ENCODE data around the gene MRPL20. TPM values are rescaled to one million over a fixed set of nuclear protein-coding genes. Genes with fewer than 3 reads are reported as not detected.

MRPL20 gene
- total and polyA plus RNA-seq, 9 of the 15 experiments (the other 6 are each of a cell fraction or from before 2014, with no cell fraction given): 180 to 671 (median 229) TPM

DNA sequence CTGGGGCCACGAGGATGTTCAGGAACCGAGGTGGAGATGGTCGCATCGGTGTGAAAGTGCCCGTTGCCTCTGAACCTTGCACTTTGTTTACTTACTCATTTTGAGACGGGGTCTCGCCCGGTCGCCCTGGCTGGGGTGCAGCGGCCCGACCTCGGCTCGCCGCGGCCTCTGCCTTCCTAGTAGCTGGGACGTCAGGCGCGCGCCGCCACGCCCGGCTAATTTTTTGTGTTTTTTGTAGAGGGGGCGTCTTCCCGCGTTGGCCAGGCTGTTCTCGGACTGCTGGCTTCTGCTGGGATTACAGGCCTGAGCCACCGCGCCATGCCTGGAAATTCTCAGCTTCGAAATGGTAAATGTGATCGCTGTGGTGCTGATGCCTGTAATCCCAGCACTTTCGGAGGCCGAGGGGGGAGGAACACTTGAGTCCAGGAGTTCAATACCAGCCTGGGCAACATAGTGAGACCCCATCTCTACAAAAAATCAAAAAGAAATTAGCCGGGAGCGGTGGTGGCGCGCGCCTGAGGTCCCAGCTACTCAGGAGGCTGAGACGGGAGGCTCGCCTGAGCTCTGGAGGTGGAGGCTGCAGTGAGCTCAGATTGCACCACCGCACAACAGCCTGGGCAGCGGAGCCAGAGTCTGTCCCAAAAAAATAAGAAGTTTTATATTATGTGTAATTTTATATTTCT is 684 bp upstream of the MRPL20 start (continued):
- TF ChIP-seq, protein P1, sequence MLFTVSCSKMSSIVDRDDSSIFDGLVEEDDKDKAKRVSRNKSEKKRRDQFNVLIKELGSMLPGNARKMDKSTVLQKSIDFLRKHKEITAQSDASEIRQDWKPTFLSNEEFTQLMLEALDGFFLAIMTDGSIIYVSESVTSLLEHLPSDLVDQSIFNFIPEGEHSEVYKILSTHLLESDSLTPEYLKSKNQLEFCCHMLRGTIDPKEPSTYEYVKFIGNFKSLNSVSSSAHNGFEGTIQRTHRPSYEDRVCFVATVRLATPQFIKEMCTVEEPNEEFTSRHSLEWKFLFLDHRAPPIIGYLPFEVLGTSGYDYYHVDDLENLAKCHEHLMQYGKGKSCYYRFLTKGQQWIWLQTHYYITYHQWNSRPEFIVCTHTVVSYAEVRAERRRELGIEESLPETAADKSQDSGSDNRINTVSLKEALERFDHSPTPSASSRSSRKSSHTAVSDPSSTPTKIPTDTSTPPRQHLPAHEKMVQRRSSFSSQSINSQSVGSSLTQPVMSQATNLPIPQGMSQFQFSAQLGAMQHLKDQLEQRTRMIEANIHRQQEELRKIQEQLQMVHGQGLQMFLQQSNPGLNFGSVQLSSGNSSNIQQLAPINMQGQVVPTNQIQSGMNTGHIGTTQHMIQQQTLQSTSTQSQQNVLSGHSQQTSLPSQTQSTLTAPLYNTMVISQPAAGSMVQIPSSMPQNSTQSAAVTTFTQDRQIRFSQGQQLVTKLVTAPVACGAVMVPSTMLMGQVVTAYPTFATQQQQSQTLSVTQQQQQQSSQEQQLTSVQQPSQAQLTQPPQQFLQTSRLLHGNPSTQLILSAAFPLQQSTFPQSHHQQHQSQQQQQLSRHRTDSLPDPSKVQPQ (CRISPR knock-in tag; IDR thresholded peaks at IDR 0.05; ENCODE audit: borderline replicate concordance): no peak
- no peak for TF ChIP-seq ILK (tag; IDR thresholded peaks at IDR 0.05; ENCODE audit: borderline replicate concordance, low read depth)
- TF ChIP-seq, protein P2, sequence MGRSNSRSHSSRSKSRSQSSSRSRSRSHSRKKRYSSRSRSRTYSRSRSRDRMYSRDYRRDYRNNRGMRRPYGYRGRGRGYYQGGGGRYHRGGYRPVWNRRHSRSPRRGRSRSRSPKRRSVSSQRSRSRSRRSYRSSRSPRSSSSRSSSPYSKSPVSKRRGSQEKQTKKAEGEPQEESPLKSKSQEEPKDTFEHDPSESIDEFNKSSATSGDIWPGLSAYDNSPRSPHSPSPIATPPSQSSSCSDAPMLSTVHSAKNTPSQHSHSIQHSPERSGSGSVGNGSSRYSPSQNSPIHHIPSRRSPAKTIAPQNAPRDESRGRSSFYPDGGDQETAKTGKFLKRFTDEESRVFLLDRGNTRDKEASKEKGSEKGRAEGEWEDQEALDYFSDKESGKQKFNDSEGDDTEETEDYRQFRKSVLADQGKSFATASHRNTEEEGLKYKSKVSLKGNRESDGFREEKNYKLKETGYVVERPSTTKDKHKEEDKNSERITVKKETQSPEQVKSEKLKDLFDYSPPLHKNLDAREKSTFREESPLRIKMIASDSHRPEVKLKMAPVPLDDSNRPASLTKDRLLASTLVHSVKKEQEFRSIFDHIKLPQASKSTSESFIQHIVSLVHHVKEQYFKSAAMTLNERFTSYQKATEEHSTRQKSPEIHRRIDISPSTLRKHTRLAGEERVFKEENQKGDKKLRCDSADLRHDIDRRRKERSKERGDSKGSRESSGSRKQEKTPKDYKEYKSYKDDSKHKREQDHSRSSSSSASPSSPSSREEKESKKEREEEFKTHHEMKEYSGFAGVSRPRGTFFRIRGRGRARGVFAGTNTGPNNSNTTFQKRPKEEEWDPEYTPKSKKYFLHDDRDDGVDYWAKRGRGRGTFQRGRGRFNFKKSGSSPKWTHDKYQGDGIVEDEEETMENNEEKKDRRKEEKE (IDR thresholded peaks at IDR 0.05; ENCODE audit: borderline replicate concordance in 1 of 2, control insufficient read depth in 1 of 2, low read depth in 2 of 2, low read length in 1 of 2): peak in 1 of 2 experiments; percentile 50; a peak in 1 of 4 replicates
- TF ChIP-seq, protein P3, sequence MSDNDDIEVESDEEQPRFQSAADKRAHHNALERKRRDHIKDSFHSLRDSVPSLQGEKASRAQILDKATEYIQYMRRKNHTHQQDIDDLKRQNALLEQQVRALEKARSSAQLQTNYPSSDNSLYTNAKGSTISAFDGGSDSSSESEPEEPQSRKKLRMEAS (CRISPR knock-in tag; IDR thresholded peaks at IDR 0.05): no peak
- TF ChIP-seq ZBTB17 (CRISPR knock-in tag; IDR thresholded peaks at IDR 0.05): no peak; the same call in 1 of the 2 replicates
- no peak for TF ChIP-seq MYNN (IDR thresholded peaks at IDR 0.05)
- 0 out of 2 replicates have a peak, but pooled peaks have one; percentile 57 for TF ChIP-seq MYNN (CRISPR knock-in tag; IDR thresholded peaks at IDR 0.05)
- TF ChIP-seq EWSR1 (IDR thresholded peaks at IDR 0.05; ENCODE audit: borderline replicate concordance, low read depth, partially characterized antibody): no peak
- TF ChIP-seq NR2C1 (IDR thresholded peaks at IDR 0.05): peak; percentile 45; the same call in 1 of the 2 replicates
- TF ChIP-seq NR2C1 (tag; IDR thresholded peaks at IDR 0.05): no peak
- no peak for TF ChIP-seq FOXJ2 (tag; IDR thresholded peaks at IDR 0.05)
- TF ChIP-seq ARNT (IDR thresholded peaks at IDR 0.05): peak in 1 of 2 experiments; percentile 31; a peak in 2 of 4 replicates
- no peak for TF ChIP-seq DDX20 (tag; IDR thresholded peaks at IDR 0.05; ENCODE audit: low read depth)
- TF ChIP-seq, protein P4, sequence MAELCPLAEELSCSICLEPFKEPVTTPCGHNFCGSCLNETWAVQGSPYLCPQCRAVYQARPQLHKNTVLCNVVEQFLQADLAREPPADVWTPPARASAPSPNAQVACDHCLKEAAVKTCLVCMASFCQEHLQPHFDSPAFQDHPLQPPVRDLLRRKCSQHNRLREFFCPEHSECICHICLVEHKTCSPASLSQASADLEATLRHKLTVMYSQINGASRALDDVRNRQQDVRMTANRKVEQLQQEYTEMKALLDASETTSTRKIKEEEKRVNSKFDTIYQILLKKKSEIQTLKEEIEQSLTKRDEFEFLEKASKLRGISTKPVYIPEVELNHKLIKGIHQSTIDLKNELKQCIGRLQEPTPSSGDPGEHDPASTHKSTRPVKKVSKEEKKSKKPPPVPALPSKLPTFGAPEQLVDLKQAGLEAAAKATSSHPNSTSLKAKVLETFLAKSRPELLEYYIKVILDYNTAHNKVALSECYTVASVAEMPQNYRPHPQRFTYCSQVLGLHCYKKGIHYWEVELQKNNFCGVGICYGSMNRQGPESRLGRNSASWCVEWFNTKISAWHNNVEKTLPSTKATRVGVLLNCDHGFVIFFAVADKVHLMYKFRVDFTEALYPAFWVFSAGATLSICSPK (IDR thresholded peaks at IDR 0.05; ENCODE audit: borderline replicate concordance): no peak
- no peak for TF ChIP-seq CBX1 (IDR thresholded peaks at IDR 0.05; ENCODE audit: low read depth)
- no peak for TF ChIP-seq KAT8 (IDR thresholded peaks at IDR 0.05; ENCODE audit: low read depth)
- TF ChIP-seq, protein P5, sequence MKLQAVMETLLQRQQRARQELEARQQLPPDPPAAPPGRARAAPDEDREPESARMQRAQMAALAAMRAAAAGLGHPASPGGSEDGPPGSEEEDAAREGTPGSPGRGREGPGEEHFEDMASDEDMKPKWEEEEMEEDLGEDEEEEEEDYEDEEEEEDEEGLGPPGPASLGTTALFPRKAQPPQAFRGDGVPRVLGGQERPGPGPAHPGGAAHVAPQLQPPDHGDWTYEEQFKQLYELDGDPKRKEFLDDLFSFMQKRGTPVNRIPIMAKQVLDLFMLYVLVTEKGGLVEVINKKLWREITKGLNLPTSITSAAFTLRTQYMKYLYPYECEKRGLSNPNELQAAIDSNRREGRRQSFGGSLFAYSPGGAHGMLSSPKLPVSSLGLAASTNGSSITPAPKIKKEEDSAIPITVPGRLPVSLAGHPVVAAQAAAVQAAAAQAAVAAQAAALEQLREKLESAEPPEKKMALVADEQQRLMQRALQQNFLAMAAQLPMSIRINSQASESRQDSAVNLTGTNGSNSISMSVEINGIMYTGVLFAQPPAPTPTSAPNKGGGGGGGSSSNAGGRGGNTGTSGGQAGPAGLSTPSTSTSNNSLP (IDR thresholded peaks at IDR 0.05; ENCODE audit: borderline replicate concordance, low read depth, low read length): no peak
- no peak for TF ChIP-seq NUFIP1 (IDR thresholded peaks at IDR 0.05; ENCODE audit: partially characterized antibody)
